ENCODE data around the gene PNPLA1. TPM values are rescaled to one million over a fixed set of nuclear protein-coding genes. Genes with fewer than 3 reads are reported as not detected.

The PNPLA1 gene
- total RNA-seq, 2 donors from 2014 or later: 2.0 TPM; not detected in 1

- no peaks in the 10 kb centered on the region for H3K9me3 ChIP-seq
- H3K27me3 ChIP-seq (replicated peaks; ENCODE audit: insufficient read depth): no peaks in the 10 kb centered on the region
- no peak for DNase-seq (ENCODE audit: low spot score)
- no peak for TF ChIP-seq POLR2A (IDR thresholded peaks at IDR 0.05)
- TF ChIP-seq CTCF (IDR thresholded peaks at IDR 0.05): no peak
- 80% methylated on average over 4 of the region's 4 CpGs for WGBS
- intact Hi-C loops (cut with DNase I): loop anchor here (10.0 kb wide), 1 partner anchor 225 kb away; no protein-coding TSS in a partner anchor
- H3K36me3 ChIP-seq: no peaks in the 10 kb centered on the region
- H3K27ac ChIP-seq: peak overlapping the region in 1 of 2 donors; percentile 25
- H3K4me1 ChIP-seq (replicated peaks): no peaks in the 10 kb centered on the region
- no peak overlapping the region for H3K4me3 ChIP-seq
Measured at GRCh38 chr6:36350082-36350481, 80.2 kb downstream of the PNPLA1 start.

- WGBS: 78% methylated on average over 15 of the region's 15 CpGs
- Histone ChIP-seq H3K9me3 (no peaks in the 10 kb centered on the region), H3K36me3 (no peaks in the 10 kb centered on the region), H3K27ac (no peak overlapping the region), H3K27me3 (replicated peaks; ENCODE audit: insufficient read depth) (no peaks in the 10 kb centered on the region), H3K4me1 (replicated peaks) (no peaks in the 10 kb centered on the region), H3K4me3 (no peak overlapping the region)
- TF ChIP-seq CTCF (IDR thresholded peaks at IDR 0.05): no peak
- TF ChIP-seq POLR2AphosphoS5 (IDR thresholded peaks at IDR 0.05): no peak
- no peak for TF ChIP-seq POLR2A (IDR thresholded peaks at IDR 0.05)
- DNase-seq (ENCODE audit: low spot score): no peak
- intact Hi-C loops (cut with DNase I): loop anchor here (10.0 kb wide), 1 partner anchor 226 kb away; no protein-coding TSS in a partner anchor
Measured at GRCh38 chr6:36350681-36351571, 81.1 kb downstream of the PNPLA1 start.

GRCh38 chr6:36352477-36353157 lies 82.8 kb downstream of the PNPLA1 start:
- no peak overlapping the region for H3K4me3 ChIP-seq
- no peak overlapping the region for H3K27ac ChIP-seq
- no peaks in the 10 kb centered on the region for H3K27me3 ChIP-seq (replicated peaks; ENCODE audit: insufficient read depth)
- no peaks in the 10 kb centered on the region for H3K4me1 ChIP-seq (replicated peaks)
- no peak for DNase-seq (ENCODE audit: low spot score)
- H3K9me3 ChIP-seq: no peaks in the 10 kb centered on the region
- WGBS: 91% methylated on average over 8 of the region's 8 CpGs
- intact Hi-C loops (cut with DNase I): loop anchor here (10.0 kb wide), 1 partner anchor 228 kb away; no protein-coding TSS in a partner anchor
- no peaks in the 10 kb centered on the region for H3K36me3 ChIP-seq
- TF ChIP-seq CTCF (IDR thresholded peaks at IDR 0.05) (no peak), POLR2AphosphoS5 (IDR thresholded peaks at IDR 0.05) (no peak), POLR2A (IDR thresholded peaks at IDR 0.05) (no peak)

GRCh38 chr6:36353411-36353915 lies 83.6 kb downstream of the PNPLA1 start:
- Histone ChIP-seq H3K27ac (no peak overlapping the region), H3K27me3 (replicated peaks; ENCODE audit: insufficient read depth) (no peaks in the 10 kb centered on the region), H3K4me3 (no peak overlapping the region), H3K4me1 (replicated peaks) (no peaks in the 10 kb centered on the region), H3K36me3 (no peaks in the 10 kb centered on the region), H3K9me3 (no peaks in the 10 kb centered on the region)
- intact Hi-C loops (cut with DNase I): loop anchor here (10.0 kb wide), 1 partner anchor 229 kb away; no protein-coding TSS in a partner anchor
- TF ChIP-seq POLR2AphosphoS5 (IDR thresholded peaks at IDR 0.05) (peak; percentile 21), POLR2A (IDR thresholded peaks at IDR 0.05) (no peak), CTCF (IDR thresholded peaks at IDR 0.05) (no peak)
- 52% methylated on average over 4 of the region's 4 CpGs for WGBS
- no peak for DNase-seq (ENCODE audit: low spot score)
